K562 (cell line): Measurements from ENCODE around the gene RPRM. TPM values are rescaled to one million over a fixed set of nuclear protein-coding genes. Genes with fewer than 3 reads are reported as not detected.
"Not testable (repeated sequence)": the region's sequence is repeated elsewhere in the genome, so short reads cannot be mapped to it uniquely, and the experiment has no call there.

Experiments used
- ATAC-seq: fragments of 200-7000 bp; cut with Tn5 transposase; 3 replicates; pipeline ENCODE4 v1.9.1; 2020; ENCODE audit warnings: moderate library complexity
- BruUV-seq: library from RNA; stranded (reverse); fragments of 400-500 nt; replicated peaks from 2 replicates; lab custom pipeline; 2021; lab: Mats Ljungman, UMichigan
- CTCF ChIA-PET: fragments of 300-600 bp; formaldehyde crosslinking; extraction: SDS; loops from one replicate; lab custom pipeline; 2021; ENCODE audit warnings: low intra/inter-chr PET ratio; lab: Yijun Ruan, JAX
- POLR2A ChIA-PET: fragments of 300-600, 350-650 bp; sonication (Branson Sonifier 250); formaldehyde crosslinking; extraction: SDS; loops from one replicate; lab custom pipeline; 2021; ENCODE audit warnings: antibody characterized with exemption, inconsistent platforms; lab: Yijun Ruan, JAX
- DNase-seq, 4 experiments: peaks; one replicate each; pipeline versions ENCODE4 v3.0.0 to v3.0.0-alpha.2; 2011 to 2018; ENCODE audit warnings: low spot score in 3 of 4, mixed read lengths in 3 of 4; ENCODE audit errors: extremely low read depth in 1 of 4
- FAIRE-seq: peaks from 2 replicates; lab custom pipeline; 2011; peaks lifted over from hg19 to GRCh38; lab: Jason Lieb, UNC
- H2AFZ ChIP-seq: 2 replicates; pipeline ENCODE4 v1.6.0; 2011; ENCODE audit warnings: low read depth, low read length, control low read depth, inconsistent platforms
- H3K27ac ChIP-seq: fragments of 200-600 bp; 3 replicates; pipeline ENCODE4 v1.8.0; 2011; ENCODE audit warnings: low read depth, mild to moderate bottlenecking, control low read depth, inconsistent platforms, low read length, moderate library complexity, mixed read lengths; ENCODE audit errors: extremely low read depth
- H3K27me3 ChIP-seq, 2 experiments: fragments of 300-600 bp in 1 of 2; 2 replicates in 1 of 2; 3 replicates in 1 of 2; pipeline versions ENCODE4 v1.6.0 to v1.8.0; 2011; ENCODE audit warnings: inconsistent platforms in 2 of 2, low read length in 2 of 2, mild to moderate bottlenecking in 1 of 2, mixed read lengths in 1 of 2, moderate library complexity in 1 of 2; ENCODE audit not compliant: control insufficient read depth in 2 of 2, insufficient read depth in 2 of 2
- H3K36me3 ChIP-seq: fragments of 300-600 bp; 3 replicates; pipeline ENCODE4 v1.8.0; 2011; ENCODE audit warnings: mild to moderate bottlenecking, low read length, inconsistent platforms; ENCODE audit not compliant: control insufficient read depth, insufficient read depth
- H3K4me1 ChIP-seq, 2 experiments: fragments of 200-600 bp in 1 of 2; replicated peaks in 1 of 2; 2 replicates in 1 of 2; 3 replicates in 1 of 2; pipeline versions ENCODE4 v1.5.1 to v1.8.0; 2011; ENCODE audit warnings: inconsistent platforms in 2 of 2, low read length in 2 of 2, mild to moderate bottlenecking in 1 of 2, mixed read lengths in 1 of 2, moderate library complexity in 1 of 2; ENCODE audit not compliant: control insufficient read depth in 2 of 2, insufficient read depth in 2 of 2
- H3K4me2 ChIP-seq: 2 replicates; pipeline ENCODE4 v1.6.1; 2011; ENCODE audit warnings: low read length, control low read depth, inconsistent platforms, mixed read lengths; ENCODE audit not compliant: insufficient read depth
- H3K4me3 ChIP-seq: fragments of 200-600 bp; sonication (generic), shearing (Covaris generic); 2 replicates; pipeline ENCODE4 v1.5.1; 2016; ENCODE audit warnings: control low read depth, inconsistent platforms
- H3K79me2 ChIP-seq: fragments of 200-600 bp; 3 replicates; pipeline ENCODE4 v1.8.0; 2011; ENCODE audit warnings: low read length, inconsistent platforms; ENCODE audit not compliant: control insufficient read depth, insufficient read depth
- H3K9ac ChIP-seq, 2 experiments: 2 replicates each; pipeline versions ENCODE4 v1.6.0 to v1.6.1; 2011; ENCODE audit warnings: low read depth in 2 of 2, low read length in 2 of 2, control low read depth in 1 of 2, inconsistent platforms in 1 of 2, mild to moderate bottlenecking in 1 of 2, mixed read lengths in 1 of 2; ENCODE audit not compliant: insufficient read depth in 1 of 2
- H3K9me1 ChIP-seq: one replicate; pipeline ENCODE4 v1.6.0; 2011; ENCODE audit warnings: inconsistent platforms, mild to moderate bottlenecking, low read length, moderate library complexity; ENCODE audit not compliant: control insufficient read depth, insufficient read depth
- H3K9me3 ChIP-seq: replicated peaks from 2 replicates; pipeline ENCODE4 v1.5.1; 2011; ENCODE audit warnings: low read depth, low read length, inconsistent platforms; ENCODE audit not compliant: control insufficient read depth, insufficient read depth
- H4K20me1 ChIP-seq: replicated peaks from 2 replicates; pipeline ENCODE4 v1.6.1; 2011; ENCODE audit warnings: low read length, inconsistent platforms, mixed read lengths; ENCODE audit not compliant: control insufficient read depth, insufficient read depth
- C11orf30 ChIP-seq: fragments of 450-650 bp; IDR thresholded peaks from 2 replicates; pipeline ENCODE4 v1.6.1; 2016; ENCODE audit warnings: low read depth, mild to moderate bottlenecking
- GABPA ChIP-seq: fragments of 200-800 bp; sonication (Bioruptor generic); conservative IDR thresholded peaks from 2 replicates; pipeline ENCODE4 v1.6.1; 2016; ENCODE audit warnings: low read depth, missing genetic modification characterization, missing compliant biosample characterization
- GTF2E2 ChIP-seq: fragments of 200-800 bp; sonication (Bioruptor generic); IDR thresholded peaks from 2 replicates; pipeline ENCODE4 v1.6.1; 2016; ENCODE audit warnings: missing genetic modification characterization, missing compliant biosample characterization
- MAFF ChIP-seq: IDR thresholded peaks from 2 replicates; pipeline ENCODE4 v1.6.1; 2012; ENCODE audit warnings: low read length, improper control_type of control experiment
- RBM25 ChIP-seq: fragments of 200-400 bp; formaldehyde crosslinking; IDR thresholded peaks from 2 replicates; pipeline ENCODE4 v1.6.1; 2018; ENCODE audit warnings: low read length, low read depth, moderate library complexity; ENCODE audit not compliant: severe bottlenecking
- SMARCA4 ChIP-seq: fragments of 450-650 bp; IDR thresholded peaks from 2 replicates; pipeline ENCODE4 v1.6.1; 2016
- ZNF146 ChIP-seq: IDR thresholded peaks from one replicate; pipeline ENCODE4 v1.6.1; 2018; ENCODE audit warnings: missing compliant biosample characterization; ENCODE audit not compliant: unreplicated experiment
- ZNF24 ChIP-seq: fragments of 450-650 bp; IDR thresholded peaks from 2 replicates; pipeline ENCODE4 v1.6.1; 2016
- ZNF316 ChIP-seq: fragments of 450-650 bp; IDR thresholded peaks from 2 replicates; pipeline ENCODE4 v1.6.1; 2016
- ZNF57 ChIP-seq: fragments of 450-650 bp; formaldehyde crosslinking; IDR thresholded peaks from 2 replicates; pipeline ENCODE4 v1.4.0; 2020; ENCODE audit warnings: mild to moderate bottlenecking, moderate library complexity
- ZNF830 ChIP-seq: fragments of 250-450 bp; sonication (Bioruptor Pico); IDR thresholded peaks from 2 replicates; pipeline ENCODE4 v1.5.0; 2021; ENCODE audit warnings: mild to moderate bottlenecking
- WGBS: fragments of 100-300 bp; shearing (Covaris generic); methylation state at CpG from one replicate; pipeline ENCODE4 v1.1.6; 2016; ENCODE audit warnings: low coverage, mixed read lengths; ENCODE audit not compliant: insufficient coverage; ENCODE audit errors: missing lambda C conversion rate; 5-methylcytosine and 5-hydroxymethylcytosine counted together
- in situ Hi-C: fragments of 300-500 bp; cut with MboI; formaldehyde crosslinking; loops from 4 replicates; pipeline ENCODE4 v1.15.0; 2018; ENCODE audit warnings: inconsistent platforms, mixed read lengths
- intact Hi-C: fragments of 100-400 bp; cut with micrococcal nuclease; formaldehyde crosslinking; loops from 2 replicates; pipeline ENCODE4 v1.14.2; 2022
- polyA plus RNA-seq, 8 experiments: library from polyadenylated mRNA; depleted of rRNA in 4 of 8; stranded (reverse) in 5 of 8; unstranded in 3 of 8; fragments of >200 nt; fragmentation: Nextera tagmentation in 2 of 8; fragmentation: Illumina TruSeq in 1 of 8; extraction: Ambion mirVana in 2 of 8; extraction: Trizol in 1 of 8; gene quantifications; 2 replicates each; pipeline versions ENCODE4 v1.2.1 to v1.2.3, GENCODE V29; 2011 to 2014; ENCODE audit warnings: inconsistent platforms in 1 of 8, missing spikeins in 1 of 8
- total RNA-seq, 7 experiments: library from RNA; depleted of rRNA in 6 of 7; stranded (reverse); fragments of >200 nt in 6 of 7; fragmentation: Illumina TruSeq in 2 of 7; extraction: Trizol in 2 of 7; gene quantifications; 2 replicates each; pipeline versions ENCODE4 v1.2.1 to v1.2.3, GENCODE V29; 2011 to 2021; ENCODE audit warnings: low replicate concordance in 1 of 7
- TF ChIP-seq, protein P1 (sequence below): sonication (generic); formaldehyde crosslinking; IDR thresholded peaks from 2 replicates; pipeline ENCODE4 v1.8.0; 2022; ENCODE audit warnings: missing genetic modification reagents, mild to moderate bottlenecking, moderate library complexity, borderline replicate concordance
- TF ChIP-seq, protein P2 (sequence below), 2 experiments: fragments of 200-800 bp in 1 of 2; sonication (Bioruptor generic) in 1 of 2; sonication (generic) in 1 of 2; formaldehyde crosslinking in 1 of 2; IDR thresholded peaks in 1 of 2; conservative IDR thresholded peaks in 1 of 2; 2 replicates each; pipeline versions ENCODE4 v1.5.0 to v1.6.1; 2016 to 2020; ENCODE audit warnings: missing compliant biosample characterization in 1 of 2, missing genetic modification characterization in 1 of 2, missing genetic modification reagents in 1 of 2

RPRM gene
- total and polyA plus RNA-seq, 9 of the 15 experiments (the other 6 are each of a cell fraction or from before 2014, with no cell fraction given) = not detected

- in situ Hi-C loops = not testable (repeated sequence)
Observed at GRCh38 chr2:153440090-153440489, 38.5 kb downstream of the RPRM start.

GRCh38 chr2:153433403-153433802, 45.2 kb downstream of the RPRM start:
- Histone ChIP-seq H3K27me3 (no peaks in the 10 kb centered on the region), H3K9me1 (no peaks in the 10 kb centered on the region), H2AFZ (no peak overlapping the region), H3K9me3 (no peaks in the 10 kb centered on the region; the same call in 1 of the 2 replicates), H3K36me3 (no peaks in the 10 kb centered on the region), H3K4me1 (no peaks in the 10 kb centered on the region), H3K9ac (no peak overlapping the region)
- 10% methylated on average over 3 of the region's 3 CpGs for WGBS
- no peak for DNase-seq
- POLR2A ChIA-PET = no interaction called here
- intact Hi-C loops = no loop called here
- no peak for FAIRE-seq
- ATAC-seq = no peak
- in situ Hi-C loops = no loop called here
- TF ChIP-seq ZNF57 (no peak), GABPA (no peak), GTF2E2 (tag) (no peak), C11orf30 (peak; percentile 51; the same call in 1 of the 2 replicates), MAFF (peak; percentile 35; the same call in 1 of the 2 replicates), SMARCA4 (no peak), ZNF316 (peak; percentile 82), ZNF24 (no peak), ZNF830 (CRISPR knock-in tag) (no peak)
- TF ChIP-seq, protein P1, sequence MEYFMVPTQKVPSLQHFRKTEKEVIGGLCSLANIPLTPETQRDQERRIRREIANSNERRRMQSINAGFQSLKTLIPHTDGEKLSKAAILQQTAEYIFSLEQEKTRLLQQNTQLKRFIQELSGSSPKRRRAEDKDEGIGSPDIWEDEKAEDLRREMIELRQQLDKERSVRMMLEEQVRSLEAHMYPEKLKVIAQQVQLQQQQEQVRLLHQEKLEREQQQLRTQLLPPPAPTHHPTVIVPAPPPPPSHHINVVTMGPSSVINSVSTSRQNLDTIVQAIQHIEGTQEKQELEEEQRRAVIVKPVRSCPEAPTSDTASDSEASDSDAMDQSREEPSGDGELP (CRISPR knock-in tag) = no peak
- TF ChIP-seq, protein P2, sequence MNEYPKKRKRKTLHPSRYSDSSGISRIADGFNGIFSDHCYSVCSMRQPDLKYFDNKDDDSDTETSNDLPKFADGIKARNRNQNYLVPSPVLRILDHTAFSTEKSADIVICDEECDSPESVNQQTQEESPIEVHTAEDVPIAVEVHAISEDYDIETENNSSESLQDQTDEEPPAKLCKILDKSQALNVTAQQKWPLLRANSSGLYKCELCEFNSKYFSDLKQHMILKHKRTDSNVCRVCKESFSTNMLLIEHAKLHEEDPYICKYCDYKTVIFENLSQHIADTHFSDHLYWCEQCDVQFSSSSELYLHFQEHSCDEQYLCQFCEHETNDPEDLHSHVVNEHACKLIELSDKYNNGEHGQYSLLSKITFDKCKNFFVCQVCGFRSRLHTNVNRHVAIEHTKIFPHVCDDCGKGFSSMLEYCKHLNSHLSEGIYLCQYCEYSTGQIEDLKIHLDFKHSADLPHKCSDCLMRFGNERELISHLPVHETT (CRISPR knock-in tag; conservative IDR thresholded peaks at IDR 0.05 in 1 of 2, IDR thresholded peaks at IDR 0.05 in 1 of 2) = no peak
- TF ChIP-seq, all 486 proteins: peak for 3
- Histone ChIP-seq H3K4me2 (no peak overlapping the region), H3K4me3 (no peak overlapping the region), H3K27ac (no peak overlapping the region), H4K20me1 (no peaks in the 10 kb centered on the region), H3K79me2 (no peaks in the 10 kb centered on the region)
- no TSS peak for BruUV-seq
- CTCF ChIA-PET = no interaction called here

More at GRCh38 chr2:153440090-153440489, 38.5 kb downstream of the RPRM start:
- H3K4me3 ChIP-seq, H3K79me2 ChIP-seq, POLR2A ChIA-PET, ATAC-seq, H3K9ac ChIP-seq, BruUV-seq, FAIRE-seq, H3K27ac ChIP-seq: not testable (repeated sequence)
- WGBS = 4% methylated on average over 2 of the region's 2 CpGs
- TF ChIP-seq ZNF146 (CRISPR knock-in tag) (peak; percentile 92), RBM25 (peak; percentile 14)
- TF ChIP-seq, all 486 proteins: peak for 2; not testable (repeated sequence) for 484
- H3K36me3 ChIP-seq, DNase-seq, intact Hi-C loops, H3K9me1 ChIP-seq, H3K4me1 ChIP-seq, H4K20me1 ChIP-seq, H3K4me2 ChIP-seq, H2AFZ ChIP-seq, H3K27me3 ChIP-seq, CTCF ChIA-PET, H3K9me3 ChIP-seq: not testable (repeated sequence)
